Osteoblast (primary cell): Measurements from ENCODE around the gene FAR1. TPM values are rescaled to one million over a fixed set of nuclear protein-coding genes. Genes with fewer than 3 reads are reported as not detected.
A peak's percentile ranks its signal among the peaks of the same experiment; 100 is the strongest.

Experiments used
- DNase-seq: peaks from one replicate; pipeline ENCODE4 v3.0.0; 2011; ENCODE audit warnings: low spot score, mixed read lengths; ENCODE audit not compliant: insufficient read length; ENCODE audit errors: missing footprints
- H2AFZ ChIP-seq: 2 replicates; pipeline ENCODE4 v1.6.0; 2011; ENCODE audit warnings: mild to moderate bottlenecking, low read length
- H3K27ac ChIP-seq: 2 replicates; pipeline ENCODE4 v1.5.1; 2011; ENCODE audit warnings: mild to moderate bottlenecking, low read depth, low read length, moderate library complexity
- H3K27me3 ChIP-seq: 2 replicates; pipeline ENCODE4 v1.6.0; 2012; ENCODE audit warnings: mild to moderate bottlenecking, control low read depth, inconsistent platforms, low read length, moderate library complexity; ENCODE audit not compliant: insufficient read depth
- H3K36me3 ChIP-seq: 2 replicates; pipeline ENCODE4 v1.5.1; 2011; ENCODE audit warnings: mild to moderate bottlenecking, low read length, control low read depth, moderate library complexity; ENCODE audit not compliant: insufficient read depth
- H3K4me1 ChIP-seq: 2 replicates; pipeline ENCODE4 v1.5.1; 2011; ENCODE audit warnings: mild to moderate bottlenecking, low read length, control low read depth, moderate library complexity; ENCODE audit not compliant: insufficient read depth
- H3K4me2 ChIP-seq: 2 replicates; pipeline ENCODE4 v1.6.0; 2011; ENCODE audit warnings: mild to moderate bottlenecking, low read length; ENCODE audit not compliant: insufficient read depth
- H3K4me3 ChIP-seq: fragments of 200-600 bp; sonication (generic); 3 replicates; pipeline ENCODE4 v1.5.1; 2012; ENCODE audit warnings: mild to moderate bottlenecking, low read length, inconsistent platforms; ENCODE audit not compliant: insufficient read depth
- H3K79me2 ChIP-seq: 2 replicates; pipeline ENCODE4 v1.6.0; 2012; ENCODE audit warnings: mild to moderate bottlenecking, low read length, control low read depth, inconsistent platforms; ENCODE audit not compliant: insufficient read depth
- H3K9me3 ChIP-seq: 2 replicates; pipeline ENCODE4 v1.5.1; 2011; ENCODE audit warnings: low read depth, low read length, control low read depth
- H4K20me1 ChIP-seq: 2 replicates; pipeline ENCODE4 v1.6.0; 2012; ENCODE audit warnings: mild to moderate bottlenecking, low read length, control low read depth; ENCODE audit not compliant: insufficient read depth
- total RNA-seq: library from RNA; depleted of rRNA; stranded (reverse); fragments of >200 nt; gene quantifications from 2 replicates; pipeline ENCODE4 v1.2.3, GENCODE V29; 2012
- TF ChIP-seq, protein P1 (sequence below): IDR thresholded peaks from 2 replicates; pipeline ENCODE4 v1.5.1; 2011; ENCODE audit warnings: mild to moderate bottlenecking, low read depth, low read length, moderate library complexity; ENCODE audit errors: extremely low read depth

FAR1 gene
- total RNA-seq, 1 donor = 61.9 TPM

DNA sequence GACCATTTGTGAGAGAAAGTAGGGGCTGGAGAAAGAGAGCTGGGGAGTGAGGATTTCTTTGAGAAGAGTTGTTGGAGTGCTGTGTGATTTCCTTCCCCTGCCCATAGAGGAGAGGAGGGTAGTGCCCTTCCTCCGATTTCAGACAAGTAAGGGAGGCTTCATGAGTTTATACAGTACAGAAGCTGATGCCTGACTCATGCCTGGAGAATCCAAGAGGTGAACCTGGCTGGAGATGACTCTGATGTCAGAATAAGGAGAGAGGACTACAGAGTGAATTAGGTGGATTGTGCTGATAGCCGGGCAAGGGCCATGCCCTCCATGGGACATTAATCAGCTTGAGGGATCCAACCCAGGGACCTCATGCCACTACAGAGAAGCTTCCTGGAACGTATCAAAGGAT lies 91.6 kb downstream of the FAR1 start:
- H4K20me1 ChIP-seq = no peaks in the 10 kb centered on the region
- no peak overlapping the region for H3K4me3 ChIP-seq
- no peak for DNase-seq
- no peak overlapping the region for H3K27ac ChIP-seq
- peaks cover 11% of the 10 kb centered on the region for H3K4me1 ChIP-seq
- no peak overlapping the region for H2AFZ ChIP-seq
- H3K36me3 ChIP-seq = no peaks in the 10 kb centered on the region
- H3K4me2 ChIP-seq = no peak overlapping the region
- no peaks in the 10 kb centered on the region for H3K79me2 ChIP-seq
- H3K27me3 ChIP-seq = no peaks in the 10 kb centered on the region
- H3K9me3 ChIP-seq = no peaks in the 10 kb centered on the region
- TF ChIP-seq, protein P1, sequence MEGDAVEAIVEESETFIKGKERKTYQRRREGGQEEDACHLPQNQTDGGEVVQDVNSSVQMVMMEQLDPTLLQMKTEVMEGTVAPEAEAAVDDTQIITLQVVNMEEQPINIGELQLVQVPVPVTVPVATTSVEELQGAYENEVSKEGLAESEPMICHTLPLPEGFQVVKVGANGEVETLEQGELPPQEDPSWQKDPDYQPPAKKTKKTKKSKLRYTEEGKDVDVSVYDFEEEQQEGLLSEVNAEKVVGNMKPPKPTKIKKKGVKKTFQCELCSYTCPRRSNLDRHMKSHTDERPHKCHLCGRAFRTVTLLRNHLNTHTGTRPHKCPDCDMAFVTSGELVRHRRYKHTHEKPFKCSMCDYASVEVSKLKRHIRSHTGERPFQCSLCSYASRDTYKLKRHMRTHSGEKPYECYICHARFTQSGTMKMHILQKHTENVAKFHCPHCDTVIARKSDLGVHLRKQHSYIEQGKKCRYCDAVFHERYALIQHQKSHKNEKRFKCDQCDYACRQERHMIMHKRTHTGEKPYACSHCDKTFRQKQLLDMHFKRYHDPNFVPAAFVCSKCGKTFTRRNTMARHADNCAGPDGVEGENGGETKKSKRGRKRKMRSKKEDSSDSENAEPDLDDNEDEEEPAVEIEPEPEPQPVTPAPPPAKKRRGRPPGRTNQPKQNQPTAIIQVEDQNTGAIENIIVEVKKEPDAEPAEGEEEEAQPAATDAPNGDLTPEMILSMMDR = no peak

DNA sequence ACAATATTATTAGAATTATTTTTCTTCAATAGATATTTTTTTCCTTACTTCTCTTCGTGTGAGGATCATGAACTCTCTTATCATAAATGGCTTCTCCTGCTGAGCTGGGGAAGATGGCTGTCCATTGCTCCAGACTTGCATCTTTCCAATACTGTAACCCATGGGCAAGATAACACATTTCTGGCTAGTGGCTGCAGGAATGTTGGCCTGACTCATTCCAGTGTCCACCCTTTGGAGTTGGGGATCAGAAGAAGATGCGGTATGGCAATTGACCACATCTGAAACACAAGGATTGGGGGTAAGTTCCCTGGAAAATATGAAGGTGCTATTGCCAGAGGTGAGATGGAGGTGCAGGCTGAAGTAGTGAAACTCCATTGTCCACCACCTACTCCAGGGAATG lies 92.8 kb downstream of the FAR1 start:
- TF ChIP-seq, protein P1 = no peak
- Histone ChIP-seq H3K4me3 (no peak overlapping the region), H3K4me1 (peaks cover 11% of the 10 kb centered on the region), H3K9me3 (no peaks in the 10 kb centered on the region), H3K27ac (no peak overlapping the region), H2AFZ (no peak overlapping the region), H3K79me2 (no peaks in the 10 kb centered on the region), H3K36me3 (no peaks in the 10 kb centered on the region), H3K27me3 (no peaks in the 10 kb centered on the region), H3K4me2 (peak overlapping the region; percentile 7), H4K20me1 (no peaks in the 10 kb centered on the region)
- no peak for DNase-seq

DNA sequence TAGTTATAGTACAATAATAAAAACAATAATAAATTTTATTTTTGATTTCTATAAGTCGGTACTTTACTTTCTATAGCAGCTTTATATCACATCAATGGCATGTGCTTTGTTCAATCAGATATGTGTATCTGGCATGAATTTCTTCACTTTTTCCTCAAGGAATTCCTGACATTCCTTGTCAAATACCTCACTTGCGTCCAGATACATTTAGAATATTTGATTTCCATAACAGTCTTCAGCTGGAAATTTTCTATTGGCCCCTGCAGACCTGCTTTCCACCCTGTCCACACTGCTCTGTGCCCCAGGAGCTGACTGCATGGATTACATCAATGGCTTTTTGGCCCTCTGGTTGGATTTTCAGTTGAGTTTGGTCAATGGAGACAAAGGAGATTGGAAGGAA lies 93.2 kb downstream of the FAR1 start:
- Histone ChIP-seq H3K4me1 (peaks cover 11% of the 10 kb centered on the region), H3K9me3 (no peaks in the 10 kb centered on the region), H4K20me1 (no peaks in the 10 kb centered on the region), H3K4me3 (no peak overlapping the region), H3K36me3 (no peaks in the 10 kb centered on the region), H3K79me2 (no peaks in the 10 kb centered on the region), H2AFZ (no peak overlapping the region), H3K27me3 (no peaks in the 10 kb centered on the region), H3K27ac (no peak overlapping the region), H3K4me2 (peak overlapping the region; percentile 7)
- TF ChIP-seq, protein P1 = no peak
- no peak for DNase-seq

DNA sequence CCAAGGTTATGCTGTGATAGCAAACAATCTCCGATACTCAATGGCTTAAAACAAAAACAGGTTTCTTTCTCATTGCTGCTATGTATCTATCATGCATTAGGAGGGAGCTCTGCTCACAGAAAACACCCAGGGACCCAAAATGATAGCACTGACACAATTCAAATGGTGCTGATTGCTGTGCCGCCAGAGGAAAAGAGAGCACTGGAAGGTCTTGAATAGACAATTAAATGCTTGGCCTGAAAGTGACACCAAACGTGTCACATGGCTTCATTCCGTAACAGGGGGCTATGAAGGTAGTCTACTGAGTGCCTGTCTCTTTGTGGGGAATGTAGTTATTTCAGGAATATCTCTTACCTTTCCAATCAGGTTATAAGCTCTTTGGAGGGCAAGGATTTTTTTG lies 94.2 kb downstream of the FAR1 start:
- H3K9me3 ChIP-seq = no peaks in the 10 kb centered on the region
- H3K4me1 ChIP-seq = peaks cover 11% of the 10 kb centered on the region
- H2AFZ ChIP-seq = no peak overlapping the region
- H3K27me3 ChIP-seq = no peaks in the 10 kb centered on the region
- no peak overlapping the region for H3K4me2 ChIP-seq
- TF ChIP-seq, protein P1 = no peak
- no peaks in the 10 kb centered on the region for H4K20me1 ChIP-seq
- H3K36me3 ChIP-seq = no peaks in the 10 kb centered on the region
- no peak overlapping the region for H3K27ac ChIP-seq
- no peak for DNase-seq
- H3K4me3 ChIP-seq = no peak overlapping the region
- no peaks in the 10 kb centered on the region for H3K79me2 ChIP-seq
